HG02970 (cell line): ENCODE data around the gene KCNJ5.

Experiments
- ATAC-seq: cut with Tn5 transposase; IDR thresholded peaks from one replicate; pipeline ENCODE4 v1.9.1; 2021; ENCODE audit warnings: mild to moderate bottlenecking, moderate library complexity, moderate number of reproducible peaks; ENCODE audit not compliant: unreplicated experiment, low FRiP score

The KCNJ5 gene

GRCh38 chr11:128927683-128928336 lies 36.7 kb downstream of the KCNJ5 start:
- no peak for ATAC-seq

GRCh38 chr11:128928400-128928799 lies 37.2 kb downstream of the KCNJ5 start:
- ATAC-seq, result peak; percentile 98

GRCh38 chr11:128929468-128929867 lies 38.3 kb downstream of the KCNJ5 start:
- no peak for ATAC-seq

- no peak for ATAC-seq
These were observed 38.8 kb downstream of the KCNJ5 start for GRCh38 chr11:128929991-128930390.

- no peak for ATAC-seq
These were observed 39.9 kb downstream of the KCNJ5 start for GRCh38 chr11:128931066-128931465.

- ATAC-seq, result no peak
These were observed 40.5 kb downstream of the KCNJ5 start for GRCh38 chr11:128931668-128932067.

GRCh38 chr11:128933481-128934178 lies 42.5 kb downstream of the KCNJ5 start:
- ATAC-seq, result no peak

- ATAC-seq, result no peak
These were observed 43.2 kb downstream of the KCNJ5 start for GRCh38 chr11:128934351-128934750.

- no peak for ATAC-seq
These were observed 43.8 kb downstream of the KCNJ5 start for GRCh38 chr11:128934926-128935325.

- ATAC-seq, result no peak
These were observed 45.6 kb downstream of the KCNJ5 start for GRCh38 chr11:128936606-128937251.

- ATAC-seq, result no peak
These were observed 46.3 kb downstream of the KCNJ5 start for GRCh38 chr11:128937480-128937879.

GRCh38 chr11:128938156-128938885 lies 47.2 kb downstream of the KCNJ5 start:
- ATAC-seq, result no peak

GRCh38 chr11:128939591-128939990 lies 48.4 kb downstream of the KCNJ5 start:
- ATAC-seq, result no peak

GRCh38 chr11:128940156-128940555 lies 49.0 kb downstream of the KCNJ5 start:
- no peak for ATAC-seq

GRCh38 chr11:128940603-128941002 lies 49.4 kb downstream of the KCNJ5 start:
- no peak for ATAC-seq

- ATAC-seq, result no peak
These were observed 50.0 kb downstream of the KCNJ5 start for GRCh38 chr11:128941110-128941509.

- ATAC-seq, result no peak
These were observed 50.6 kb downstream of the KCNJ5 start for GRCh38 chr11:128941573-128942271.

GRCh38 chr11:128942272-128942612 lies 51.1 kb downstream of the KCNJ5 start:
- no peak for ATAC-seq

- no peak for ATAC-seq
These were observed 51.8 kb downstream of the KCNJ5 start, which contains the start of gene TP53AIP1 for GRCh38 chr11:128942817-128943427. TSS of gene TP53AIP1 (minus strand) at chr11:128942871. CDS start at chr11:128937818, 5,053 bp downstream.

GRCh38 chr11:128943428-128943976 lies 52.3 kb downstream of the KCNJ5 start:
- no peak for ATAC-seq
